OCI-M2 (cell line): ENCODE data around the gene DYRK3.

Experiments used
- DNase-seq: peaks from one replicate; lab custom pipeline; 2025; ENCODE audit not compliant: unreplicated experiment; lab: John Stamatoyannopoulos, UW

DYRK3 gene

GRCh38 chr1:206681359-206681758, 46.0 kb downstream of the DYRK3 start:
- no peak for DNase-seq

- no peak for DNase-seq
These were observed 46.8 kb downstream of the DYRK3 start for GRCh38 chr1:206682111-206682510.

GRCh38 chr1:206683313-206683712, 48.0 kb downstream of the DYRK3 start:
- no peak for DNase-seq

GRCh38 chr1:206684003-206684402, 48.7 kb downstream of the DYRK3 start:
- DNase-seq = no peak

GRCh38 chr1:206684478-206685333, 49.4 kb downstream of the DYRK3 start, which contains the start of gene MAPKAPK2:
MAPKAPK2 (plus strand) TSS chr1:206684905; CDS start chr1:206685230, 325 bp downstream.
- DNase-seq = no peak

- DNase-seq = no peak
These were observed 50.0 kb downstream of the DYRK3 start for GRCh38 chr1:206685334-206685768.

- DNase-seq = no peak
These were observed 50.6 kb downstream of the DYRK3 start for GRCh38 chr1:206685769-206686477.

- DNase-seq = no peak
These were observed 51.3 kb downstream of the DYRK3 start for GRCh38 chr1:206686478-206687249.

GRCh38 chr1:206687251-206687914, 52.0 kb downstream of the DYRK3 start:
- no peak for DNase-seq

GRCh38 chr1:206687915-206688442, 52.6 kb downstream of the DYRK3 start:
- no peak for DNase-seq

GRCh38 chr1:206690516-206690915, 55.2 kb downstream of the DYRK3 start:
- no peak for DNase-seq

GRCh38 chr1:206691604-206692003, 56.3 kb downstream of the DYRK3 start:
- no peak for DNase-seq

GRCh38 chr1:206693029-206693428, 57.7 kb downstream of the DYRK3 start:
- DNase-seq = no peak

- no peak for DNase-seq
These were observed 58.3 kb downstream of the DYRK3 start for GRCh38 chr1:206693592-206693991.

GRCh38 chr1:206694171-206695124, 59.1 kb downstream of the DYRK3 start:
- no peak for DNase-seq

- no peak for DNase-seq
These were observed 60.4 kb downstream of the DYRK3 start for GRCh38 chr1:206695733-206696132.

GRCh38 chr1:206696812-206697585, 61.7 kb downstream of the DYRK3 start:
- DNase-seq = no peak

- DNase-seq = no peak
These were observed 62.7 kb downstream of the DYRK3 start for GRCh38 chr1:206698011-206698410.
